NCI-H446 (cell line): ENCODE measurements around the gene MBD3.
A peak's percentile ranks its signal among the peaks of the same experiment; 100 is the strongest.

ENCODE experiments used
- DNase-seq, 2 experiments: peaks; one replicate each; lab custom pipeline; 2025; lab: John Stamatoyannopoulos, UW

Gene MBD3

DNA sequence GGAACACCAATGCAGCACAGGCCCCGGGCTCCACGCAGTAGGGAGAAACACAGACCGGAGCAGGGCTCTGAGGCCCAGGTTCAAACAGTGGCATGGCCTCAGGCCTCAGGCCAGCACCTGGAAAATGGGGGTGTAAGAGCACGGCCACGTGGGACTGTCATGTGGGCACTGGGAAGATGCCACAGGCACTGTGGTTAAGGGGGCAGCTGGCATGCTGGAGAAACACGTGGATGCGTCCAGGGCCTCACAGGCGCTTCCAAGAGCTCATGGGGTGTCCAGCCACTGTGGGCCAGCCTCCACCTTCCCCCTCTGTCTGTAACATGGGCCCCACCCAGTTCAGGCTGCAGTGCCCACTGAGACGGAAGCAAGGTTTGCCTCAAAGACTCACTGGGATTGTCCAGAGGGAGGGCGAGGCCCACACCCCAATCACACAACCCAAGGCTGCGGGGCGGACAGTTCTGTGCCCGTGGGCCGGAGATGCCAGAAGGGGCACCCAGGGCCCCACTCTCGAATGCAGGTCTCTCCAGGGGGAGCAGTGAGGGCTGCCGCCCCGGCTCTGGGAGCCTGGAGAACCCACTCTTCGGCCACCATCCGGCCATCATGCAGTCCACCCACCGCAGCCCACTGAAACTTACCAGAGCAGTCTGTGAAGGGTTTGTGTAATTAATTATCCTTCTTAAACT, 6.3 kb upstream of the MBD3 start:
- no peak for DNase-seq

DNA sequence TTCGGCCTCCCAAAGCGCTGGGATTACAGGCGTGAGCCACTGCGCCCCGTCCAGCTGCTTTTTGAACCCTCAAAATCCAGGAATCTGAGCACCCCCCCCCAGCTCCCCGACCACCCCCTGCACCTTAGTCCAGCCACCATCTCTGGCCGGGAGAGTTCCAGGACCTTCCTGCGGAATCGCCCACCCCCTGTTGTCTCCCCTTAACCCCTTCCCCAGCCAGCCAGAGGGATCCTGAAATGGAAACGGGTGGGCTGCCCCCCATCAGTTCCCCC, 772 bp upstream of the MBD3 start:
- no peak for DNase-seq

DNA sequence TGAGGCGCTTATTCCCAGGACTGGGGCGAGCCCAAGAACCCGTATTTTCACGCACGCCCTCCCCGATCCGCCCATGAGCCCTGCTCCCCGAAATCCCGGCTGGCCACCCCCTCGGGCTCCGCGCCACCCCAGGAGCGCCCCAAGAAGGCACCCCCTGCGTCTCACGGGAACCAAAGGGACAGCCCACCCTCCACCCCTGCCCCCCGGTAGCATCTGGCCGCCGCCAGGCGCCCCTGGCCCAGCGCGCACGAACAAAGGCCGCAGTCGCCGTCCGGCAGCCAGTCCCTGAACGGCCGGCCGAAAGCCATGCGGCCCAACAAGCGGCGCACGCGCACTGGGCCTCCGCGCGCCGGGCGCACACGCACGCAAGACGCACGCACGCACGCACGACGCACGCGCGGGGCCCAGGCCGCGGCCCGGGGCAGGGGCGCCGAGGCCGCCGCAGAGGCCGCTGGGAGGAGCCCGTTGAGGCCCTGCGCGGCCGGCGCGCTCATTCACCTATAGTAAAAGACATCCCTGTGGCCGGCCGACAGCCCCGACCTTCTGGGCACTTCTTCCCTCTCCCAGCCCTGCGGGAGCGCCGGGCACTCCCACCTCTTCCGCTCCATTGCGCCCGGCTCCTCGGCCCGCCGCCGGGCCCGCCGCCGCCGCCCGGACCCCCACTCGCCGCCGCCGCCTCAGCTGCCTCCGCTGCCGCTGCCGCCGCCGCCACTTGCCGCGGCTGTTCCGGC, 476 bp downstream of the MBD3 start:
- peak; percentile 86 to 96 for DNase-seq

DNA sequence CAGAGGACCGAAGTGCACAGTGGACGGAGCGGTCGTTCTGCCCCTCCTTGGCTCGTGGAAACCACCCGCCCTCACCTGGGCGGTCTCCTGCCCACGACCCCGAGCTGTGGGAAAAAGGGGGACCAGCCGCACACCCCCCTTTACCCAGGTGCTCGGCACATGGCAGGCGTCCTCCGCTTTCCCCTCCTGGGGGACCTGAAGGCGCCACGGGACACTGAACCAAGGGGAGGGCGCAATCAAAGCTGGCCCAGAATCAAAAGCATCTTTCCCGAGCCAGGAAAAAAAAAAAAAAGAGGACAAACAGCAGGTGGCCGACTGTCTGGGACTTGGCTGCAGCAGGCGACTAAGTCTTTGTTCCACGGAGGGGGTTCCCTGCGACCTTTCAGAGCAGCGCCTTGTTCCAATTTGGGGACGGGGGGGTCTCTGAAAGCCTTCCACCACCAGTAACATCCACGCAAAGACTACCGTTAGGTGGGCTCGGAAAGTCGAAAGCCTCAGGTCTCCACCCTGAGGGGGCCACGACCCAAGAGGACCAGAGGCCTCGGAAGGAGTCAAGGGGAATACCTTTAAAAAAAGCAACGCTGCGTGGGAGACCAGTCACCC, 1.1 kb downstream of the MBD3 start:
- DNase-seq = peak; percentile 36 to 59

DNA sequence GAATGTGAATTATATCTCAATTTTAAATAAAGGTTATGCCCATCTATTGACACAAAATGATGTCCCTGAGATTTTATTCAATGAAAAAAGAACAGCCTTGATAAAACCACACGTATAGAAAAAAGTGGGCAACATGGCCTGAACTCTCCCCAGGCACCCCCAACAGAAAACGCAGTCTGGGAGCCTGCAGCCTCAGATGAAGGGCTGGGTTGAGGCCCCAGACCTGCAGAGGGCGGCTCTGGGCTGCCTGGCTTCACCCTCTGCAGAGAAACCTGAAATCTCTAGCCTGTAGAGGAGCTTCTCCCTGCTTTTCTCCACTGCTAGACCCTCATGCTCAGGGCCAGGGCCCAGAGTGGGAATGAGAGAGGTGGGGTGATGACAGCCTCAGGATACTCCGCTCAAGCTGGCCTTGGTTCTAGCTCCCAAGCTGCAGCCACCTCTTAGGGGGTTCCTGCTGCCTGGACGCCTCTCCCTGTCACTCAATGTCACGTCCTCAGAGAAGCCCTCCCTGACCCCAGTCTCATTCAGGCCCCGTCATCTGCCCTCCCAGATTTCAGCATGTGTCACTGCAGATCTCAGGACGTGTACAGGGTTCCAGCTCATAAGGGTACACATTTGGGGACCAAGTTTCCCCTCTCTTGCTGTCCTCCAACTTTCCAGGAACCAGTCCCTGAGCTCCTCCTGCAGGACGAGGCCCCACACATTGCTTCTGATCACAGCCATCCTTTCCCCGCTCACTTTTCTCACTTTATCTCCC, 1.8 kb downstream of the MBD3 start:
- peak in 1 of 2 experiments; percentile 52 for DNase-seq

DNA sequence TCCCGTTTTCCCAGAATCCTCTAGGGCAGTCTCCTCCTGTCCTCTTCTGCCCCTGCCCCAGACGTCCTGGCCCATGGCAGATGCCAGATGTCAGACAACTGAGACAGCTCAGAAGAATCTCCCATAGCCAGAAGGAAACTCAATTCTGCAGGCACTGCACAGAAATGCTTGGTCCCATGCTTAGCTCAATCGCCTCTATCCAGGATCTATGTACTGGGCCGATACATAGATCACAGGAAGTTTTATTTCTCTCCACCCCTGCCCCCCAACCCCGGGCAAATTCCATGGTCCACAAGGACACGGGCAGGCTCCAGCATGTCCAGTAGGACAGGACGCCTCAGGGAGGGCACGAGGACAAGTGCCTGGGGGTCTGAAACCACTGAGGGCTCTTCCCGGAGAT, 4.8 kb downstream of the MBD3 start:
- peak in 1 of 2 experiments; percentile 37 for DNase-seq

DNA sequence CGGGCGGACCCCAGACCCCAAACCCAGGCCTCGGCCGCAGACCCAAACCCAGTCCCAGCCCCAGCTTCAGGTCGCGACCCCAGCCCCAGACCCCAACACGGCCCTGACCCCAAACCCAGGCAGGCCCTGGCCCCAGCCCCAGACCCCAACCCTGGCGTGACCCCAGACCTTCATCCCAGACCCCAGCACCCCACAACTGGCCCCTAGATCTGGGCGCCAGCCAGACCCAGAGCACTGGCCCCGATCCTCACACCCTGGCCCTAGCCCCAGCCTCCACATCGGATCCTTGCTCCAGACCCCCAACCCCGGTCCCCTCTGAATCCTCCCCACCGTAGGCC, 7.5 kb downstream of the MBD3 start:
- DNase-seq = no peak

DNA sequence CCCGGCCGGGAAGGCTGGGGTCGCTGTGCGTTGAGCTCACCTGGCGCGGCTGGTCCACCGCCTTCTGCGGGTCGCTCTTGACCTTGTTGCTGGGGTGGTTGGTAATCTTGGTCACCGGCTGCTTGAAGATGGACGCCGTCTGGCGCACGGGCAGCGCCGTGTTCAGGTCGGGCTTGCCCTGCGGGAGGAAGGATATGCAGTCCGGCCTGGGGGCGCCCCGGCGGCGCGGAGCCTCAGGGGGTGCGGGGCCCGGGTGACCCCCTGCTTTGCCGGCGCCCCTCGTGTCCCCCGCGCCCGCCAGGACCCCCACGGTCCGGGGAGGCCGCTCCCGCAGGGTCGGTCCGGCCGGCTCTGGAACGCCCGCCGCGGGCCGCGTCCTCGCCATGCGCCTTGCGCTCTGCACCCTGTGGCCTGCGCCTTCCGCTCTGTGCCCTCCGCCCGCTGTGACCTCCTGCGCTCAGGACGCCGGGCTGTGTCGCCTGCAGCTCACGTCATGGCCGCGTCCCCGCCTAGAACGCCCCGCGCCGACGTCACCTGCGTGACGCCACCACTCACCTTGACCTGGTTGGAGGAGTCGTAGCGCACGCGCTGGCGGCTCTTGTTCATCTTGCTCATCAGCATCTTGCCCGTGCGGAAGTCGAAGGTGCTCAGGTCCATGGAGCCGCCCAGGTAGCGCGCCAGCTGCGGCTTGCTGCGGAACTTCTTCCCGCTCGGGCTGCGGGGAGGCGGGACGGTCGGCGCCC, 8.0 kb downstream of the MBD3 start:
- no peak for DNase-seq

DNA sequence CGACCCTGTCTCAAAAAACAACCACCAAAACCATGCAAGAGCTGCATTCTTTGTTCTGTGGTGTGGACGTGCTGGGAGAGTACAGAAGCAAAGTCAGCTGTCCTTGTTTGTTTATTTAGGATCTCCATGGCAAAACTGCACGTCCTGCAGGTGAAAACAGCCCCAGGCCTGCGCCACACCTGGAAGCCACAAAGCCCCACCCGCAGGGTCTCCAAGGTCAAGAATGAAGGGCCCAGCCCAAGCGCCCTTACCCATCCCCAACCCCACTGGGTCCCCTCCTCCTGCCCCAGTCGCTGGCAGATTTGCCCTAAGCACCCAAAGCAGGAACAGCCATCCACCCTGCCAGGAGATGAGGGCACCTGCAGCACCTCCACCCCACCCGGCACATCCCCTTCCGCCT, 10.5 kb downstream of the MBD3 start:
- DNase-seq = no peak

DNA sequence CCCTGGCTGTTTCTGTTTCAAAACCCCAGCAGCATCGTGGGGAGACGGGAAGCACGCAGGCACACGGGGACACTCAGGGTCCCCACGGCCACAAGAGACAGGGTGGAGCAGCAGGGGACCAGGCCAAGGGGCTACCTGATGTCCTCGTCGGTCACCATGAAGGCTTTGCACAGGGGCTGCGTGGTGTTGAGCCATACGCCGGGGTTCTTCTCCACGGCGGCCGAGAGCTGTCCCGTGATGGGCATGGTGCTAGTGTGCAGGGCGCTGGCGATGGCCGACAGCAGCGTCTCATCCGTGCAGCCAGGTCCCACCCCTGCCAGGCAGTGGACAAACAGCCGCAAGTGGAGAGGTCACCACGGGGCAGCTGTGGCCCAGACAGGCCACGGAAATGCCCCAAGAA, 11.7 kb downstream of the MBD3 start:
- DNase-seq = no peak

DNA sequence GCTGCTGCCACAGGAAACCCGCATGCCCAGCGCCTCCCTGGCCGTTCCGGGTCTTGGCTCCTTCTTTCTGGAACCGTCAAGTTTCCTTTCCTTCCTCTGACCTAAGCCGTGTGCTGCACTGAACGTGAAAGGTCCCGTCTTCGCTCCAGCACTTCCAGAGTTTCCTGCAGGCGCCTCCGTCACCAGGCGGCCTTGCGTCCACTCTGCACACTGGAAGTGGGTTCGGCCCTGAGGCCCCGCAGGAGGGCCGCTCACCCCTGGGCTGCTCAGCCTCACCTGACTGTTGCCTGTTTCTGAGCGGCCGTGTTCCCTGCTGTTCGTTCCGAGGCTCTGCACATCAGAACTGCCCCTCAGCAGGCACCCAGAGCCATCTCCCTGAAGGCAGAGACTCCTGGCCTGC, 12.3 kb downstream of the MBD3 start:
- DNase-seq = no peak

DNA sequence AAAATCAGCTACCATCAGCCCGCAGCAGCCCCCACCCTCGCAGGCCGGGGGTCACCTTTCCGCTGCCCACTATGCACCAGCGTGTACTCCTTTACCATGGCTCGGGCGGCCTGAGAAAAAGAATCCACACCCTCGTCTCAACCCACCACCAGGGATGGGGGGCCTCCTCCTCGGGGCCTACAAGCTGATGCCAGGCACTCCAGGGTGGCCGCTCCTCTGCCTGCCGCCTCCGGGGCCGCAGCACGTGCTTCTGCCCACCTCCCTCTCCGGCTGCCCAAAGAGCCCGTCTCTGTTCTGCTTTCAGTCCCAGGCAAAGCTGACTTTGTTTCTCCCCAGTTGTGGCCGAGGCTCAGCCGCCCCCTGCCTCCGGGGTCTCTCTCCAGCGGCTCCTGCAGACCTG, 13.4 kb downstream of the MBD3 start:
- DNase-seq = no peak

DNA sequence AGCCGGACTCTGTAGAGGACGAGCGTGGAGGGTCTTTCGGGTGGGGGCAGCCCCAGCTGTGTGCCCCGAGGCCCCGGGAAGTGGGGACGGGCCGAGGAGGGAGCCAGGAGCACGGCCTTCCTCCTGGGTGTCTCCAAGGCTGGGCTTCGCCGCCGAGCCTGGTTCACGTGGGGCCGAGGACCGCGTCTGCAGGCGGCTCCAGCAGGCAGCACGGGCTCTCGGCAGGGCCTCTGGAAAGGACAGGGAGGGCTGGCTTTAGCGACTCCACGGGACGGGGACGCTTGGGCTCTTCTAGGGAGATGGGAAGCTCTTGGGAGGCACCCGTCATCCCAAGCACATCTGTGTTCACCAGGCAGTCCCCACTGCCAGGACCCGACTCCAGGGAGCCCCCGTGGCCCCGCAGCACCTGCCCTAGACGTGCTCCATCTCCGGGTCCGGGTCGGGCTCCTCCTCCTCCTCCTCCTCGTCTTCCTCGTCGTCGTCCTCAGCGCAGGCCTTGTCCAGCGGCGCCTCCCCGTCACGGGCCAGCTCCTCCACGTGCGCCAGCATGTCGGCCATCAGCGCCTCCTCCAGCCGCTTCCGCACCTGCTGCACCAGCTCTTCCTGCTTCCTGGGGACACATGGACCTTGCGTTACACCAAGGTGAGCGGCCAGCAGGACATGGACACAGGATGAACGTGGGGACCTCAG, 14.6 kb downstream of the MBD3 start:
- no peak for DNase-seq

DNA sequence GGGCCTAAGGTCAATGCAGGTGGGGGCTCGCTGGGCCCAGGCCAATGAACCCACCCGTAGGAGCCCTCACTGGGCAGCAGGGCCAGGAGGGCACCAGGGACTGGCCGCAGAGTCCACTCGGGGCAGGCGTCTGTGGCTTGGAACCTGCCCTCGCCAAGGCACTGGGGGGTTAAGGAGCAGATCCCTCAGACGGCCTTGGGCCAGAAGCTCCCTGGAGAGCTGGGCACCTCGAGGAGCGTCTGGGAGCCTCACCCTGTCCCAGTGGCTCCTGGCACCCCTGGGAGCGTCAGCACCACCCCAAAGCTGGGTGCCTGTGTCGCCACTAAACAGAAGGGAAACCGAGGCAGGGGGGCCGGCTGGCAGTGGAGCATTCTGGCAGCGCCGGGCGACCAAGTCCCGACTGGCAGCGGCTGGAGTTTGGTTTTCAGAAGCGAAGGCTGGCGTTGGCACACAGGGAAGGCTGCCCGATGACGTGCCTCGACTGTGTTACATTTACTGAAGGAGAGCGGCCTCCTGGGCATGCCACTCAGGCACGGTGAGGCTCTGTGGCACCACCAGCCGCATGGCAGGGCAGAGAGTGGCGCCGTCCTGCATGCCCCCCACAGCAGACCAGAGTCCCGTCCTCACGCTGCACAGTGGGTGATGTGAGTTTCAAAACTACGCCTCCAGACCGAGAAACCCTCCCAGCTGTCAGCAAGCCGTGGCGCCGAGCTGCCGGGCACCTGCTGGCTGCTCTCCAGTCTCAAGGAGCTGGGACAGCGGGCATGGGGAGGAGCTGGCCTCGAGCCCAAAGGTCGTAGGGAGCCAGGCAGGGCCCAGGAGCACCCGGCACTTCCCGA, 15.4 kb downstream of the MBD3 start:
- no peak for DNase-seq

DNA sequence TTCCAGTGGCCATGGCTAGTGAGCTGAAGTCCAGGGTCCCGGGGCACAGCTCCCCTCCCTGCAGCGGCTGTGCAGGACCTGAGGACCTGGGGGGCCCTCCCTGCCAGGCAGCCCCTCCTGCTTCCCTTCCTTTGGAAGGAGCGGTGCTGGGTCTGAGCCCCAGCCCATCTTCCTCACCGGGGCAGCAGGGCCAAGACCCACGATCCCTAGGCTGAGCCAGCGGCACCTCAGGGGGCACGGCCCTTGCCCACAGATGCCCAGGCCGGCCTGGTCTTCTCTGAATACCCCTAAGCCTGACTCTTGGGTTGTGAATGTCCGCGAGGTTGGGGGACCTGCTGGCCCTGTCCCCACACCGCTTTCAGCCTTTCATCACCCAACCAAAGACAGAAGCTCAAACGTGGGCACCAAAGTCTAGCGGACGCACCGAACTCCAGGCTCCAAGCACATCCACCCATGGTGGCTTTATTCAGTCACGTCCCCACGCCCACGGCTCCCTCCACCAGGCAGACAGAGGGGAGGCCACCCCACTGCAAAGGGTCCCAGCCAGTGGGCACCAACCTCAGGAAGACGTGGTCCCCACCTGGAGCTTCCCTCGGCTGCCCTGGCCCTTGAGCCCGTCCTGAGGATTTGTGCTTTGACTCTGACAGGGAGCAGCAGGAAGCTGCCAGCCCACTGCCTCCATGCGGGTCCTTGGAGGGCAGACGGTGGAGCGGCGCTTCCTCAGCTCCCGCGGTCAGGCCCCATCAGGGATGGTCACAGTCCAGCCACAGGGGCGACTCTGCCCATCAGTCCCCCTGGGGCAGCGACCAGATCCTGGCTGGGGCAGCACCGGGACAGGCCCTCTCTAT, 16.2 kb downstream of the MBD3 start:
- DNase-seq = no peak

DNA sequence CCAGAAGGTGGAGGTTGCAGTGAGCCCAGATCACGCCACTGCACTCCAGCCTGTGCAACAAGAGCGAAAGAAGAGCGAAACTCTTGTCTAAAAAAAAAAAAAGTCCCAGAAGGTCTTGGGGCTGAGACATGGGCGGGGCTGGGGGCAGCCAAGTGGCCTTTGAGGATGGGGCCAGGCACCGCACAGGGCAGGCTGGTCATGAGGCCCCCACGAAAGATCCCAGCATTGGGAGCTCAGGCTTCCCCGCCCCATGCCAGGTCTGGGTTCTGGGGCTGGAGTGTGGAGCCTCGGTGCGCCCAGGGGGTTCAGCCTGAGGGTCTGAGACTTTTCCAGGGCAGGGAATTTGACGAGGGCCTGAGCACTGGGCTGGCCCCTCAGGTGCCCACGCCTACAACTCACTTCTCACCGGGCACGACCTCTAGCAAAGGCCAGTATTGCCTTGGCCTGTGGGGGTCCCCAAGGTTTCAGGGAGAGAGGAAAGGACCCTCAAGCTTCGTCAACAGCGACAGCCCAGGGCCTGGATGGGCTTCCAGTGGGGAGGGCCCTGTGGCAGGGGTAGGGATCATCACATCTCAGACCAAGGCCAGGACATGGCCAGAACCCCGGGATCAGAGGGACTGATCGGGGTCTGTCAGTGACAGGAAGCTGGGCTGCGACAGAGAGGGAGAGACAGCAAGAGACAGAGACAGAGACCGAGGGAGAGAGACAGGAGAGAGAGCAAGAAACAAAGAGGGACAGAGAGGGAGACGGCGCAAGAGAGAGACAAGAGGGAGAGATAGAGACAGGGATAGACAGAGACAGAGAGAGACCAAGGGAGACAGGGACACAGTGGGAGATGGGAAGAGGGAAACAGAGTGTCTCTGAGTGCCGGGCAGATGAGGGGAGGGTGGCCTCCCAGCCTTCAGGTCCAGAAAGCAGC, 17.1 kb downstream of the MBD3 start:
- DNase-seq = no peak

DNA sequence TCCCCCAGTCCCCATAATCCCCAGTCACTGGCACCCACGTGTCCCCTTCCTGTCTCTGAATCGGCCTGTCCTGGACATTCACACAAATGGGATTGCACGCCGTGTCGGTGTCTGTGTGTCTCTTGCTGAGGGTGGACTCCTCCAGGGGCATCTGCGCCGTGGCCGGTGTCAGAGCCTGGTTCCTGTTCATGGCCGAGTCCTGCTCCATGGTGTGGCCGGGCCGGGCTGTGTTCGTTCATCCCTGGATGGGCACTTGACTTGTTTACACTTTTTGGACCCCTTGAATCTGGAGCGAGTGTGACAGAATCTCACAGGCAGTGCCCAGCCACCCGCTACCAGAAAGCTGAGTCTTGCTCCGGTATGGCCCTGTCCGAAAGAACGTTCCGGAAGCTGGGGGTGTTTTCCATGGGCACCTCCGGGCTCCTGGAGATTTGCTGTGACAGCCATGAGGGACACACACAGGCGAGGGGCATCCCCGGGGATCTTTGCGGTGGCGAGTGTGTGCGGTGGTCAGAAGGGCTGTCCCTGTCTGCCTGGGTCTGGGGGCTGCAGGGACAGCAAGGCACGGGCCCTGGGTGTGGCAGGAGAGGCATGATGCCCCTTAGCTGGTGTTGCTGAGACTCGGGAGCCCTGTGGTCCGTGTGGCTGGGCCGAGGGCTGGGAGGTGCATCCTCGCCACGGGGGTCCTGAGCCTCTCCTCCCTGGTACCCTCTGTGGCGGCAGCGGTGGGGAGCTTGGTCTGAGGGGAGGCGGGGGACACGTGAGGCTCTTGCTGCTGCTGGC, 18.1 kb downstream of the MBD3 start:
- no peak for DNase-seq

DNA sequence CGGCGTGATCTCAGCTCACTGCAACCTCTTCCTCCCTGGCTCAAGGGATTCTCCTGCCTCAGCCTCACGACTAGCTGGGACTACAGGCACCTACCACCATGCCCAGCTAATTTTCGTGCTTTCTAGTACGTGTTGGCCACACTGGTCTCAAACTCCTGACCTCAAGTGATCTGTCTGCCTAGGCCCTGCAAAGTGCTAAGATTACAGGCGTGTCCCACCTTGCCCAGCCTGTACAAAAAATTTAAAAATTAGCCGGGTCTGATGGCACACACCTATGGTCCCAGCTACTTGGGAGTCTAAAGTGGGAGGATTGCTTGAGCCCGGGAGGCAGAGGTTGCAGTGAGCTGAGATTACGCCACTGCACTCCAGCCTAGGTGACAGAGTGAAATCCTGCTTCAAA, 19.9 kb downstream of the MBD3 start:
- DNase-seq = no peak
